Thyroid gland (tissue), 4 donors: ENCODE measurements around the gene TMEM272.
A peak's percentile ranks its signal among the peaks of the same experiment; 100 is the strongest.

Source experiments
- CTCF ChIP-seq, 6 experiments: fragments of 200-600 bp in 3 of 6; fragments of 450-650 bp in 3 of 6; sonication (generic) in 3 of 6; IDR thresholded peaks; one replicate each; pipeline ENCODE4 v1.5.1; 2016 to 2019; ENCODE audit warnings: antibody characterized with exemption in 6 of 6, mild to moderate bottlenecking in 2 of 6, inconsistent platforms in 1 of 6, moderate library complexity in 1 of 6
- POLR2A ChIP-seq, 2 donors: fragments of 450-650 bp; IDR thresholded peaks; one replicate each; pipeline ENCODE4 v1.6.1; 2017; ENCODE audit warnings: antibody characterized with exemption in 2 of 2, mild to moderate bottlenecking in 2 of 2, moderate library complexity in 1 of 2

- TF ChIP-seq CTCF (IDR thresholded peaks at IDR 0.05) = peak; percentile 58 to 81 (median 71)
- TF ChIP-seq POLR2A (IDR thresholded peaks at IDR 0.05) = no peak
Observed at GRCh38 chr13:51814825-51815650, 29.9 kb downstream of the TMEM272 start.
